Measurements from ENCODE around the gene BICDL2.

DNA sequence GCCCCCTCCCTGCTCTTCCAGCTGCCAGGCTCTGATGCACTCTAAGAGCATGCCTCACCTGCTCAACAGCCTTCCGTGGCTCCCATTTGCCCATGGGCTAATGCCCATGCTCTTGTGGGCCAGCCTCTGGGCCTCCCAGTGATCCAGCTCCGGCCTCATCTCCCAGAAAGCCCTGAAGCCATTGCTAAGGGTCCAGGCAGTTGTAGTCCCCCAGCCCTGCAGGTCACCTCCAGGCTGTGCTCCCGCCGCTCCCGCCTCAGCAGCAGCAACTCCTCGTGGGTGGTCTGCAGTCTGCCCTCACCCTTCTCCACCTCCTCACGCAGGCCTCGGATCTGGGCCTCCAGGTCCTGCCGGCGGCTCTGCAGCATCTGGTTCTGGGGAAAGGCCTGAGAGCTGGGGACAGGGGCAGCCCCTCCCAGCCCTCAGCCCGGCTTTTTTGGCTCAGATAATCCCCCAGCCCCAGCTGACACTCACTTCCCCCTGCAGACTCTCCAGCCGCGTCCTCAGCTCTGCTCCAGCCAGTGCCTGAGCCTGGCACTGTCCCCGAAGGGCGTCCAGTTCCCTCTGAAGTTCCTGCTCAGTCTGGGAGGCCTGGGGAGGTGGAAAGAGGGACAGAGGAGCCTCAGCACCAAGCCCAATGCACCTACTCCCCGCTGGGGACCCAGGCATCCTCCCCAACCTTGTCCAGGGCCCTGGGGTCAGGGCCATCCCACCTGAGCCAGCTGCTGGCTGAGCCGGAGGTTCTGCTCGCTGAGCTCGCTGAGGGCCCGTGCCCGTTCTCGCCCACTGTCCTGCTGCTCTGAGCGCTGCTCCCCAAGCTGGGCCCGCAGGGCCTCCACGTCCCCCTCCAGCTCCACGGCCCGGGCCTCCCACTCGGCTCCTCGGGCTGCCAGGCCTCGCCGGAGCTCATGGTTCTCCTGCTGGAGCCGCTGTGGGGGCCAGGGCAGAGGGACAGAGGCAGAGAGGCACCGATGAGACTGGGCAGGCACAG lies 6.2 kb downstream of the BICDL2 start:
- no peak for TF ChIP-seq CEBPB (IDR thresholded peaks at IDR 0.05)
- TF ChIP-seq JUN (IDR thresholded peaks at IDR 0.05) = no peak
- TF ChIP-seq POLR2AphosphoS2 (conservative IDR thresholded peaks at IDR 0.05; ENCODE audit: low read length) = peak; percentile 25; the same call in 1 of the 2 replicates
- TF ChIP-seq MAX (IDR thresholded peaks at IDR 0.05) = no peak
- TF ChIP-seq RCOR1 (IDR thresholded peaks at IDR 0.05; ENCODE audit: low read depth, low read length) = no peak
- no peak for TF ChIP-seq CTCF (IDR thresholded peaks at IDR 0.05)
- peak; percentile 47 for TF ChIP-seq ZFP36 (IDR thresholded peaks at IDR 0.05; ENCODE audit: borderline replicate concordance, partially characterized antibody)
- no peak for TF ChIP-seq SREBF2 (IDR thresholded peaks at IDR 0.05)
- TF ChIP-seq ELK1 (IDR thresholded peaks at IDR 0.05; ENCODE audit: low read depth, low read length) = no peak
- no peak for TF ChIP-seq ESRRA (IDR thresholded peaks at IDR 0.05; ENCODE audit: borderline replicate concordance, low read length)
- TF ChIP-seq BCL3 (IDR thresholded peaks at IDR 0.05) = no peak
- TF ChIP-seq REST (IDR thresholded peaks at IDR 0.05) = no peak
- TF ChIP-seq CHD2 (IDR thresholded peaks at IDR 0.05; ENCODE audit: low read length, partially characterized antibody) = no peak
